Stimulated activated CD8-positive, alpha-beta memory T cell treated with anti-CD3 and anti-CD28 coated beads, Interleukin-15, amount 100 ng/mL, for 4 hours (primary cell): ENCODE results near the gene HMGN4.

ENCODE experiments used
- DNase-seq, 2 donors: peaks; one replicate each; pipeline ENCODE4 v3.0.0-alpha.2; 2020; ENCODE audit warnings: low read depth in 2 of 2

Gene HMGN4

GRCh38 chr6:26577720-26578072, 39.5 kb downstream of the HMGN4 start:
- no peak for DNase-seq

GRCh38 chr6:26578279-26578678, 40.1 kb downstream of the HMGN4 start:
- DNase-seq: no peak

- no peak for DNase-seq
Measured at GRCh38 chr6:26578741-26579140, 40.6 kb downstream of the HMGN4 start.

- no peak for DNase-seq
Measured at GRCh38 chr6:26581164-26581915, 43.2 kb downstream of the HMGN4 start.

- no peak for DNase-seq
Measured at GRCh38 chr6:26588965-26589364, 50.8 kb downstream of the HMGN4 start.

GRCh38 chr6:26592649-26593048, 54.5 kb downstream of the HMGN4 start:
- DNase-seq: no peak

GRCh38 chr6:26593278-26594130, 55.3 kb downstream of the HMGN4 start:
- no peak for DNase-seq

- DNase-seq: no peak
Measured at GRCh38 chr6:26594131-26594498, 55.9 kb downstream of the HMGN4 start.

GRCh38 chr6:26594730-26595632, 56.8 kb downstream of the HMGN4 start:
- no peak for DNase-seq

- peak; percentile 69 to 71 for DNase-seq
Measured at GRCh38 chr6:26595669-26596269, 57.6 kb downstream of the HMGN4 start.
